Measurements from ENCODE around the gene ITGB5. TPM values are rescaled to one million over a fixed set of nuclear protein-coding genes. Genes with fewer than 3 reads are reported as not detected.

ITGB5 gene, protein sequence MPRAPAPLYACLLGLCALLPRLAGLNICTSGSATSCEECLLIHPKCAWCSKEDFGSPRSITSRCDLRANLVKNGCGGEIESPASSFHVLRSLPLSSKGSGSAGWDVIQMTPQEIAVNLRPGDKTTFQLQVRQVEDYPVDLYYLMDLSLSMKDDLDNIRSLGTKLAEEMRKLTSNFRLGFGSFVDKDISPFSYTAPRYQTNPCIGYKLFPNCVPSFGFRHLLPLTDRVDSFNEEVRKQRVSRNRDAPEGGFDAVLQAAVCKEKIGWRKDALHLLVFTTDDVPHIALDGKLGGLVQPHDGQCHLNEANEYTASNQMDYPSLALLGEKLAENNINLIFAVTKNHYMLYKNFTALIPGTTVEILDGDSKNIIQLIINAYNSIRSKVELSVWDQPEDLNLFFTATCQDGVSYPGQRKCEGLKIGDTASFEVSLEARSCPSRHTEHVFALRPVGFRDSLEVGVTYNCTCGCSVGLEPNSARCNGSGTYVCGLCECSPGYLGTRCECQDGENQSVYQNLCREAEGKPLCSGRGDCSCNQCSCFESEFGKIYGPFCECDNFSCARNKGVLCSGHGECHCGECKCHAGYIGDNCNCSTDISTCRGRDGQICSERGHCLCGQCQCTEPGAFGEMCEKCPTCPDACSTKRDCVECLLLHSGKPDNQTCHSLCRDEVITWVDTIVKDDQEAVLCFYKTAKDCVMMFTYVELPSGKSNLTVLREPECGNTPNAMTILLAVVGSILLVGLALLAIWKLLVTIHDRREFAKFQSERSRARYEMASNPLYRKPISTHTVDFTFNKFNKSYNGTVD
- total RNA-seq = 1 to 10 TPM in 1 of 2 donors, under 1 TPM in 1; 0.61 to 1.1 TPM

DNA sequence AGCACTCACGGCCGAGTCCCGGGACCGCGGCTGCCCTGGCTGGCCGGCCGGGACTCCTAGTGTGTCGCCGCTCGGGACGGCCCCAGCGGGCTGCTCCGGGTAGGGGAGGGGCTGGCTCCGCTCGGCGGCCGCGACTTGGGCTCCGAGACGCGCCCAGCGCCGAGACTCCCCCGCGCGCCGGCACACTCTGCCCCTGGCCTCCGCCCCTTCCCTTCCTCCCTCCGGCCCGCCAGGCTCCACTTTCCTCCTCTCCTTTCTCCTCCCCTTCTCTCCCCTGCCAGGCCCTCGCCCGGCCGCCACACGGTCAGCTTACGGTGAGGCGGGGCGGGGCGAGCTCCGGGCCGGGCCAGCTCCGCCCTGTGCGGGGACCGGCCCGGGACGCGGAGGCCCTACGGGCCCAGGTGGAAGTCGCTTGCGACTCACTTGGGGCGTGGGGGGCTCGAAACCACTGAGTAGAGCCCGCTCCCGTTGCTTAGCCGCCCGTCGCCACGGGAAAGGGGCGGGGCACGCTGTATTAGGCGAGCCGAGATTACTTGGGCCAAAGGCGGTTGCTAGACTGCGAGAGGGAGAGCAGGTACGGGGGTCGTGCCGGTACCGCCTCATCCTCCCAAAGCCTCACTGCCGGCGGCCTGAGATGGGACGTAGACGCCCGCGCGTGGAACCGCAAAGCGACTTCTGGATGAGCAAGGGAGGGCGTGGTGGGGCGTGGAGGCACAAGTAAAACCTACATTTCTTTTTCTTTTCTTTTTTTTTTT is at the start of gene ITGB5:
Gene ITGB5, minus strand, starts transcription at position 189 of the 755 bp plus-strand sequence. CDS start 365 bp downstream, outside the sequence.
- Mint-ChIP-seq H3K9me3 (no peaks in the 10 kb centered on the region), H3K36me3 (ENCODE audit: low read depth) (no peaks in the 10 kb centered on the region), H3K27ac (no peak within 1 kb of the TSS), H3K4me3 (peak within 1 kb of the TSS; percentile 59), H3K27me3 (peaks cover 48% of the 10 kb centered on the region), H3K4me1 (no peaks in the 10 kb centered on the region)
- peak; percentile 75 for ATAC-seq (replicated peaks)

GRCh38 chr3:124935794-124936542 is 48.8 kb upstream of the ITGB5 start:
- Mint-ChIP-seq H3K27me3 (peaks cover 19% of the 10 kb centered on the region), H3K4me1 (no peaks in the 10 kb centered on the region), H3K4me3 (no peak overlapping the region), H3K36me3 (ENCODE audit: low read depth) (no peaks in the 10 kb centered on the region), H3K9me3 (no peaks in the 10 kb centered on the region), H3K27ac (no peak overlapping the region)
- no peak for ATAC-seq (replicated peaks)

DNA sequence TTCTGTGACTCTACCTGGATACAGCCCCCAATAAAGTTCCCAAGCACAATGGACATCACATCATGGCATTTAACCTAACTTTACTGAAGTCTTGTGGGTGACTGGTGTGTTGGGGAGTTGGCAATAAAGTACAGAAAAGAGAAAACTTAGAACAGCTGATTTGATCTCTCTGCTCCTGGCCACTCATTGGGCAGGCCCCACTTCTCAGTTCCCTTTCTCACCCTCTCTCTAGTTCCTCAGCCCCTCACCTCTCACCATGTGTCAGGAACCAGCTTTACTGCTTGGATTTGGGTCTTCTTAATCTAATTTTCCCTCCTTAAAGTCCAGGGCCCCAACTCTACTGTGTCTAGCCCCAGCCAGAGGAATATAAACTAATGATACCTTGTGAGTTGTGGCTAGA is 48.1 kb upstream of the ITGB5 start:
- no peak overlapping the region for H3K4me3 Mint-ChIP-seq
- peaks cover 19% of the 10 kb centered on the region for H3K27me3 Mint-ChIP-seq
- ATAC-seq (replicated peaks) = no peak
- H3K36me3 Mint-ChIP-seq (ENCODE audit: low read depth) = no peaks in the 10 kb centered on the region
- no peak overlapping the region for H3K27ac Mint-ChIP-seq
- H3K9me3 Mint-ChIP-seq = no peaks in the 10 kb centered on the region
- no peaks in the 10 kb centered on the region for H3K4me1 Mint-ChIP-seq

GRCh38 chr3:124934577-124934976 is 47.4 kb upstream of the ITGB5 start, which contains the start of gene MUC13:
MUC13 (minus strand) TSS chr3:124934751; CDS start chr3:124934712, 39 bp downstream.
- Mint-ChIP-seq H3K27ac (no peak within 1 kb of the TSS), H3K4me1 (no peaks in the 10 kb centered on the region), H3K9me3 (no peaks in the 10 kb centered on the region), H3K4me3 (no peak within 1 kb of the TSS), H3K36me3 (ENCODE audit: low read depth) (no peaks in the 10 kb centered on the region), H3K27me3 (peaks cover 14% of the 10 kb centered on the region)
- no peak for ATAC-seq (replicated peaks)

DNA sequence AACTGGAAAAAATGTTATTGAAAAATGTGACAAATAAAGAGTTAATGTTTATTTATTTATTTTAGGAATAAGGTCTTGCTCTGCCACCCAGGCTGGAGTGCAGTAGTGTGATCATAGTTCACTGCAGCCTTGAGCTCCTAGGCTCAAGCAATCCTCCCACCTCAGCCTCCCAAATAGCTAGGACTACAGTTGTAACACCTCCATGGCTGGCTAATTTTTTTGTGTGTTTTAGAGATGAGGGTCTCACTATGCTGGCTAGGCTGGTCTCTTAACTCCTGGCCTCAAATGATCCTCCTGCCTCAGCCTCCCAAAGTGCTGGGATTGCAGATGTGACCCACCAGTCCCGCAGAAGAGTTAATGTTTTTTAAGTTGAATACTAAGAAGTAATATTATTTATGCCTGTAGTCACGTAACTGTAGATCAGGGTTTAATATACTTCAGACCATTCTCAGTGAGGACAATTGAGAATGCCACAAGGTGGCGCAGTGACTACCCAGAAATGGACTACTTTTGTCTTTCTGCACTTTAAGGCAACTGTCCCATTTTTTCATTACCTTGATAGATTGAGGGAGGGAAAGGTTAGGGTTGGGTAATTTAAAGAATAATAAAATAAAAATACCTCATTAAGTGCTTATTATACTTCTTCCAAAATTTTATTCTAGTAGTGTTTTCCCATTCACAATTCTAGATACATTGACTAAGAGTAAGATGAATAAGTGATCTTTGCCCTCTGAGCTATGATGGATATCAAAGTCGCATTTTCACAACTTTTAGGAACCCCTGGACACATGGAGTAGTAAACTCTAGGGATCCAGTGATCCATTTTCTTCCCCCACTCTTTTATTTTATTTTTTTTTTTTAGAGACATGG is 41.4 kb upstream of the ITGB5 start:
- no peak overlapping the region for H3K4me3 Mint-ChIP-seq
- no peaks in the 10 kb centered on the region for H3K36me3 Mint-ChIP-seq (ENCODE audit: low read depth)
- ATAC-seq (replicated peaks) = peak; percentile 65
- no peaks in the 10 kb centered on the region for H3K4me1 Mint-ChIP-seq
- H3K27me3 Mint-ChIP-seq = peaks cover 11% of the 10 kb centered on the region
- H3K27ac Mint-ChIP-seq = peak overlapping the region; percentile 69
- H3K9me3 Mint-ChIP-seq = no peaks in the 10 kb centered on the region

- no peak overlapping the region for H3K27ac Mint-ChIP-seq
- no peak overlapping the region for H3K4me3 Mint-ChIP-seq
- no peaks in the 10 kb centered on the region for H3K9me3 Mint-ChIP-seq
- H3K4me1 Mint-ChIP-seq = no peaks in the 10 kb centered on the region
- no peaks in the 10 kb centered on the region for H3K36me3 Mint-ChIP-seq (ENCODE audit: low read depth)
- no peak for ATAC-seq (replicated peaks)
- H3K27me3 Mint-ChIP-seq = peaks cover 16% of the 10 kb centered on the region
These were observed 40.4 kb upstream of the ITGB5 start for GRCh38 chr3:124927574-124928045.

GRCh38 chr3:124926426-124927101 is 39.4 kb upstream of the ITGB5 start:
- ATAC-seq (replicated peaks) = no peak
- no peaks in the 10 kb centered on the region for H3K4me1 Mint-ChIP-seq
- H3K4me3 Mint-ChIP-seq = no peak overlapping the region
- H3K27ac Mint-ChIP-seq = no peak overlapping the region
- peaks cover 16% of the 10 kb centered on the region for H3K27me3 Mint-ChIP-seq
- H3K36me3 Mint-ChIP-seq (ENCODE audit: low read depth) = no peaks in the 10 kb centered on the region
- H3K9me3 Mint-ChIP-seq = no peaks in the 10 kb centered on the region

DNA sequence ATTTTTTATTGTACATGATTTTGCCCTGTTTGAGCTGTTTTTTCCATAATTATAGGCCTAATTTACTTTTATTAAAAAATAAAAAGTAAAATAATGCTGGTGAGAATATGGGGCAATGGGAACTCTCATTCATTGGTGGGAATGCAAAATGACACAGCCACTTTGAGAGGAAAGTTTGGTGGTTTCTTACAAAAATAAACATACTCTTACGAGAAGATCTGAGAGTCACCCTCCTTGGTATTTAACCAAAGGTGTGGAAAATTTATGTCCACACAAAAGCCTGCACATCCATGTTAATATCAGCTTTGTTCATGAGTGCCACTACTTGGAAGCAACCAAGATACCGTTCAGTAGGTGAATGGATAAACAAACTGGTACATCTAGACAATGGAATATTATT is 37.6 kb upstream of the ITGB5 start:
- H3K4me3 Mint-ChIP-seq = no peak overlapping the region
- H3K27me3 Mint-ChIP-seq = peaks cover 16% of the 10 kb centered on the region
- H3K4me1 Mint-ChIP-seq = no peaks in the 10 kb centered on the region
- H3K36me3 Mint-ChIP-seq (ENCODE audit: low read depth) = no peaks in the 10 kb centered on the region
- ATAC-seq (replicated peaks) = no peak
- no peak overlapping the region for H3K27ac Mint-ChIP-seq
- H3K9me3 Mint-ChIP-seq = no peaks in the 10 kb centered on the region

- no peak for ATAC-seq (replicated peaks)
- Mint-ChIP-seq H3K4me1 (no peaks in the 10 kb centered on the region), H3K36me3 (ENCODE audit: low read depth) (no peaks in the 10 kb centered on the region), H3K27ac (no peak overlapping the region), H3K27me3 (peaks cover 17% of the 10 kb centered on the region), H3K4me3 (no peak overlapping the region), H3K9me3 (no peaks in the 10 kb centered on the region)
These were observed 36.7 kb upstream of the ITGB5 start for GRCh38 chr3:124923833-124924232.

DNA sequence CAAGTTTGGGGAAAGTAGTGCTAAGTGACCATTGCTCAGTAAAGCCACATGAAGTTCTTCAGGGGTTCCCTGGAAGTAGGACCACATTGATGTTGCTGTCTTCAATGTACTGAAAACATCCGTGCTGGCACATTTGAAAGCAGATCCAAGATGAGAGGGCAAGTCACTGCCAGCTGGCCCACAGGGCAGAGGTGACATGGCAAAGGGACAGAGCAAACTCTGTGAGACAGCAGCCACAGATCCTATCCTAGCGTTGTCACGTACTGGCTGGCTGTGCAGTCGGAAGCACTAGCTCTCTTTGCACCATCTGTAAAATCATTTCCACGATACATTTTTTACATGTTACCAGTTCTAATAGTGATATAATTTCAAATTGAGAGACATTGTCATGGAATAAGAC is 33.6 kb upstream of the ITGB5 start:
- Mint-ChIP-seq H3K4me3 (no peak overlapping the region), H3K36me3 (ENCODE audit: low read depth) (no peaks in the 10 kb centered on the region), H3K27me3 (peaks cover 29% of the 10 kb centered on the region), H3K9me3 (no peaks in the 10 kb centered on the region), H3K4me1 (no peaks in the 10 kb centered on the region), H3K27ac (no peak overlapping the region)
- no peak for ATAC-seq (replicated peaks)

DNA sequence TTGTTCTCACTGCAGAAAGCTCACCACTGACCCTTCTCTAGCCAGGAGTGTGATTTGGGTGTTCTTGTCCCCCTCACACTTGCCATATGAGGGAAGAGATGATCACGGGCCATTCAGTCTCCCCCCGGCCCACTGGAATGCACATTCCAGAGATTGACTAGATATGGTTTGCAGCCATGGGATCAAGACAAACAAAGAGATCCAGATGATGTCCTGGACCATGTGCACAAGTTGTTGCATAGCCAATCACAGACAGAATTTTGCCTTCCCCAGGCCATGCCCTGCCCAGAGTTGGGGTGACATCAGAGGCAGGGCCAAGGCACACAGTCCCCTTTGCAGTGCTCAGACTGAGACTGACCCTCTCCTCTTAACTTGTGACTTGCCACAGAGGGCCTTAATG is 32.6 kb upstream of the ITGB5 start:
- H3K4me3 Mint-ChIP-seq = no peak overlapping the region
- H3K27me3 Mint-ChIP-seq = peaks cover 26% of the 10 kb centered on the region
- no peak overlapping the region for H3K27ac Mint-ChIP-seq

DNA sequence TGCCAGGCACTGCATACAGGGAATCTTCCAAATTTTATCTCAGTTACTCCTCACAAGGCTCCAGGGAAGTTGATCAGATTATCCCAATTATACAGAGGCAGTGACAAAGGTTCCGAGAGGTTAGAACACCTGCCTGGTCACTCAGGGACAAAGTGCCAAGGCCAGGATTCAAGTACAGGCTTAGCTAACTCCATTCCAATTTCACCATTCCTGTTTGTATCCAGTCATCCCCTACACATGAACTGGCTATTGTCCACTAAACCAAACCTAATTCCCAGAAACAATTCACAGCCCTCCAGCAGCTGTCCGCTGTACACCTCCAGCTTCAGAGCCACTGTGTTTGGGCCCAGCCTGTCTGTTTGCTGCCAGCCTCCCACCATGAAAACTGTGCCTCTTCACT is 31.4 kb upstream of the ITGB5 start:
- no peak overlapping the region for H3K4me3 Mint-ChIP-seq
- no peak overlapping the region for H3K27ac Mint-ChIP-seq
- H3K9me3 Mint-ChIP-seq = no peaks in the 10 kb centered on the region
- H3K36me3 Mint-ChIP-seq (ENCODE audit: low read depth) = no peaks in the 10 kb centered on the region
- H3K4me1 Mint-ChIP-seq = no peaks in the 10 kb centered on the region
- ATAC-seq (replicated peaks) = no peak
- H3K27me3 Mint-ChIP-seq = peaks cover 19% of the 10 kb centered on the region

More for the DNA sequence above, 32.6 kb upstream of the ITGB5 start:
- Mint-ChIP-seq H3K36me3 (ENCODE audit: low read depth) (no peaks in the 10 kb centered on the region), H3K9me3 (no peaks in the 10 kb centered on the region), H3K4me1 (no peaks in the 10 kb centered on the region)
- ATAC-seq (replicated peaks) = no peak

Measured in activated T-helper 17 cell treated with anti-CD3 and anti-CD28 coated beads, Interleukin-2, amount 50 U/mL, for 72 hours (primary cell).